Right kidney (tissue), 1 donor: ENCODE measurements around the gene KCNA1.
A peak's percentile ranks its signal among the peaks of the same experiment; 100 is the strongest.

Source experiments
- DNase-seq: peaks from one replicate; pipeline ENCODE4 v3.0.0-alpha.2; 2016

Gene KCNA1

DNA sequence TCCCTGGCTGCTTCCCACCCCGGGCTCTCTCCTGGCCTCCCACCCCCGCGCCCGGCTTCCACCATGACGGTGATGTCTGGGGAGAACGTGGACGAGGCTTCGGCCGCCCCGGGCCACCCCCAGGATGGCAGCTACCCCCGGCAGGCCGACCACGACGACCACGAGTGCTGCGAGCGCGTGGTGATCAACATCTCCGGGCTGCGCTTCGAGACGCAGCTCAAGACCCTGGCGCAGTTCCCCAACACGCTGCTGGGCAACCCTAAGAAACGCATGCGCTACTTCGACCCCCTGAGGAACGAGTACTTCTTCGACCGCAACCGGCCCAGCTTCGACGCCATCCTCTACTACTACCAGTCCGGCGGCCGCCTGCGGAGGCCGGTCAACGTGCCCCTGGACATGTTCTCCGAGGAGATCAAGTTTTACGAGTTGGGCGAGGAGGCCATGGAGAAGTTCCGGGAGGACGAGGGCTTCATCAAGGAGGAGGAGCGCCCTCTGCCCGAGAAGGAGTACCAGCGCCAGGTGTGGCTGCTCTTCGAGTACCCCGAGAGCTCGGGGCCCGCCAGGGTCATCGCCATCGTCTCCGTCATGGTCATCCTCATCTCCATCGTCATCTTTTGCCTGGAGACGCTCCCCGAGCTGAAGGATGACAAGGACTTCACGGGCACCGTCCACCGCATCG lies 1.8 kb downstream of the KCNA1 start:
- peak; percentile 7 for DNase-seq

DNA sequence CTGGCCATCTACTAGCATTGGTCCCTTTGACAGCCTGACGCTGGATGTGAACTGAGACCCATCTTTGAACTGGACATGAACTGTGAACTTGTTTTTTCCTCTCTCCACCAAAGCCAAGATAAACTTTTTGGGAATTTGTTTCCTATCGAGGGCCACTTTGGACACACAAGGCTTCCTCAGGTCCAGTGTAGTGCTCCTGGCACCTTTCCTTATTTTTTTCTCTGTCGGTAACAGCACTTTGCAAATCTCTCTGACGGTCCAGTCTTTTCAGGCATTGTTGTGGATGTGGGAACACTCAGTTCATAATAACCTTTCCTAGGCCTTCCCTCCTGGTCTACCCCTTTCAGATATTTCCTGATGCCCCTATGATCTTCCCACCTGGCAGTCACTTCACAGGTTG lies 5.0 kb downstream of the KCNA1 start:
- DNase-seq, result no peak

DNA sequence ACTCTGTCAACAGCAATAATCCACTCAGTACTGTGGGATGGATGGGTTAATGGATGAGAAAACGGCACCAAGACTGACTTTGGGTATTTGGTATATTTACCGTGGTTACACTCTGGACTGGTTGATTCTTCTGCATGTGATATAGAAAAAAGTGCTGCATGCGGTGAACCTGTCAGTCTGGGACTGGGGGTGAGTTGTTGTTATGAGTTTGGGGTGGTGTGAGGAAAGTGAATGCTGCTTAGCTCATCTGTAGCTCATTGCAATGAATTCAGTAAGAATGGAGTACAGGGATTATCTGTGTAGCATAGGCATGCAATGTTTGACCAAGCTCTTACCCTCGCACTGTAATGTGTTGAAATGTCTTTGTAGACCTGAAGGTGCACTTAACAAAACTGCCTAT lies 6.0 kb downstream of the KCNA1 start:
- DNase-seq, result no peak

DNA sequence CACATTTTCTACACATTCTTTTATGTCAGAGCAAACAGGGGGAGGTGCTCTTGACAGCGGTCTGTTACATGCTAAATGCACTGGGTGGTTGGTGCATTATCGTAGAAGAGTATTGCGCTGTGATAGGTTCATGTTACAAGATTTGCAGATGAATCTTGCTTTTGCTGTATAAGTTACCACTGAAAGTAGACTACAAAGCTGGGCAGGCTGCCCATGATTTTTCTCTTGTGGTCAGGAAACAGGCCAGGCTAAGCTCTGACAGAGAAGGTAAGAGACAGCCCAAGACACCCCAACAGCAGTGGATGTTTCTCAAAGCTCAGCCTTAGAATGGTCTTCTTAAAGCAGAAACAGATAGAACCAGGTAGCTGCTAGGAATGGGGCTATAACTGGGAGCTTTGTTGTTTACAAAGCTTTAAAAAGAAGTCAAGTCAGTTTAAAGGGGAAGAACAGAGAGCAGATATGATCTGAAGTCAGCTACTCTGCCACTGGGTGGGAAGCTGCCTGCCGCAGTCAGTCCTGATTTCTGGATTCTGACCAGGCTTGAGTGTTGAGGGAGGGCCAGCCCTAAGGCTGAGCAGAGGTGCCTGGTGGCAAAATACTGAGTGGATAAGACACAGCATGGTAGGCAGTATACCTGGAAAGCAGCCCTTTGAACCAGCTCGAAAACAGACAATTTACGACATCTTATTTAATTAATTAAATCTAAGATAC lies 9.4 kb downstream of the KCNA1 start:
- no peak for DNase-seq

DNA sequence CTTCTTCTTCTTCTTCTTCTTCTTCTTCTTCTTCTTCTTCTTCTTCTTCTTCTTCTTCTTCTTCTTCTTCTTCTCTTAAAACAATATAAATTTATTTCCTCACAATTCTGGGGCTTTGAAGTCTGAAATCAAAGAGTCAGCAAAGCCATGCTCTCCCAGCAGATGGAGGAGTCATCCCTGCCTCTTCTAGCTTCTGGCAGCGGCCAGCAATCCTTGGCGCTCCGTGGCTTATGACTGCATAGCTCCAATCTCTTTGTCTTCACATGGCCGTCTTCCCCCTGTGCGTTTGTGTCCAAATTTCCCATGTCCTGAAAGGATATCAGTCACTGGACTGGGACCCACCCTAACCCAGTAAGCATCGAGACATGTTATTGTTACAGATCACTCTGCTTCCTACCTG lies 22.9 kb downstream of the KCNA1 start:
- no peak for DNase-seq

DNA sequence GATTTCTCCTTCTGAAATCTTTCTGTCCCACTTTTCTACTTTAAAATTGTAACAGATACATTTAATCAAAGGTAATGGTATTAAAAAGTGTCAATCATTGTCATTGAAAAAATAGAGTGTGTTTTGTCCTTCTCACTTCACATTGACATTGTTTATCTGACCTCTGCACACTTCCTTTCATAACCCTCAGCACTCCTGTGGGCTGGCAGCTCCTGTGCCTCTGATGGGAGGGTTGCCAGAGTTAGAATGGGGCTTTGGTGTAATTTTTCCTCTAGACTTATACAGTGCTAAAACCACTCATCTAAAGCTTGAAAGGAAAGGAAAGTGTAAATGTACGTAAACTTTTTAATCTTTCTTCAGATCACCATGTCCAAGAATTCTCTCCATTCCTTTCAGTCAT lies 23.7 kb downstream of the KCNA1 start:
- no peak for DNase-seq

DNA sequence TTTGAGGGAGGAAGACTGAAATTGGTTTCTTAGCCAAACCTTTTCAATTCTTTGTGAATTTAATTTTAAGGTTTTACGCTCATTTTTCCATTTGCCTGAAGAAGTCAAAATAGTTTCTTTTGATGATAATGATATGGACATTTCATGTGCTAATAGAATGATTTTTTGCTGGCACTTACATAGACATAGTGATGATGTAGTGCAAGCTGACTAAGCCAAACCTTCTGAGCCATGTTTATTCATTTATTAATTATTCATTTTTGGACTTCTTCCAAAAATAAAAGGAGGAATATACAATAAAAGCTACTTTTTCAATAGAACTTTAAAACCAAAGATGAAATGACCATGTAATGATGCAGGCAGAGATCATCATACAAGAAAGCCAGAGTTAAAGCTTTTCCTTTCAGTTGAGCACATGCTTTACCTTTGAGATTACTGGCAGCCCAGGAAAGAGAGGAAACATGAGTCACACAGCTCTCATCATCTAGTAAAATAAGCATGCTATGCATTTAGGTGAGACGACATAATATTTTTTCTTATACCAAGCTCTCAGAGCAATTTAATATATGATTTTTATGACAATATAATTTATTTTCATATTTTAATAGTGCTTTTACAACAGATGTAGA lies 24.8 kb downstream of the KCNA1 start:
- no peak for DNase-seq

DNA sequence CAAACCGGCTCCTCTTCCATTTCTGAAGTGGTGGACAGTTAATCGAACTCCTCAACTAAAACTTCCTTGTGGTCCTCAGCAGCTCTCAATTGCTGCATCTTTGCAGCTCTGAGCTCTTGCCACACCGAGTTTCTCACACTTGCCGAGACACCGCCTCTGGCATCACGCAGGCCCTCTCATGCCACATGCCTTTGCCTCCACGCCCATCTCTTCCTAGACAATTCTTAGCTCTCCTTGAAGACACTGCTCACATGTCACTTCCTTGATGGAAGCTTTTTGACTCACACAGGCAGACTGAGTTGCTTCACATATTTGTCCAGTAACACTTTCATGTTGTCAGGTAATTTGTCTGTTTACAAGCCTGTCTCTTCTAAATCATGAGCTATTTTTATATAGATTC lies 29.2 kb downstream of the KCNA1 start:
- no peak for DNase-seq

DNA sequence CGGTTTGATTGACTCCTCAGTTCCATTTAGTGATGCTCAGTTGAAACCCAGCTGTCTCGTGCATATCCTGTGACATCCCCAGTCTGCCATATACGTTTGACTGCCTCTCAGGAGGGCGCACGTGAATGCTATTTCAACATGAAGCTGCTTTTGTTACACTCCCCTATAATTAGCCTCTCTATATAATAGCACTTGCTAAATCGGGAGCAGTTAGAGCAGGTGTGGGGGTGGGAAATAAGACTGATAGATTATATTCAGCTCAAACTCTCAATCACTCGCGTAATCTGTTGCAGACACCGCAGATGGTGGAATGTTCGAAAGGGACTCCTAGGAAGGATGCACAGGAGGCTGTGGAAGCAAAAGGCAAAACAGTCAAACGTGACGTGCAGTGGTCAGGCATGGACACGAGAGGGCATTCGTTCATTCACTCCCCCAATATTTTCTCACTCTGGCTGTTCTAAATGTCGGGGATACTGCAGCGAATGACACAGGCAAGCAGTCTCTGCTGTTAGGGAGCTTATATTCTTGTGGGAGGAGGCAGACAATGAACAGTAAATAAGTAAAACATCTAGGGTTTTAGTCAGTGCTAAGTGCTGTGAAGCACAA lies 29.8 kb downstream of the KCNA1 start:
- DNase-seq, result no peak

DNA sequence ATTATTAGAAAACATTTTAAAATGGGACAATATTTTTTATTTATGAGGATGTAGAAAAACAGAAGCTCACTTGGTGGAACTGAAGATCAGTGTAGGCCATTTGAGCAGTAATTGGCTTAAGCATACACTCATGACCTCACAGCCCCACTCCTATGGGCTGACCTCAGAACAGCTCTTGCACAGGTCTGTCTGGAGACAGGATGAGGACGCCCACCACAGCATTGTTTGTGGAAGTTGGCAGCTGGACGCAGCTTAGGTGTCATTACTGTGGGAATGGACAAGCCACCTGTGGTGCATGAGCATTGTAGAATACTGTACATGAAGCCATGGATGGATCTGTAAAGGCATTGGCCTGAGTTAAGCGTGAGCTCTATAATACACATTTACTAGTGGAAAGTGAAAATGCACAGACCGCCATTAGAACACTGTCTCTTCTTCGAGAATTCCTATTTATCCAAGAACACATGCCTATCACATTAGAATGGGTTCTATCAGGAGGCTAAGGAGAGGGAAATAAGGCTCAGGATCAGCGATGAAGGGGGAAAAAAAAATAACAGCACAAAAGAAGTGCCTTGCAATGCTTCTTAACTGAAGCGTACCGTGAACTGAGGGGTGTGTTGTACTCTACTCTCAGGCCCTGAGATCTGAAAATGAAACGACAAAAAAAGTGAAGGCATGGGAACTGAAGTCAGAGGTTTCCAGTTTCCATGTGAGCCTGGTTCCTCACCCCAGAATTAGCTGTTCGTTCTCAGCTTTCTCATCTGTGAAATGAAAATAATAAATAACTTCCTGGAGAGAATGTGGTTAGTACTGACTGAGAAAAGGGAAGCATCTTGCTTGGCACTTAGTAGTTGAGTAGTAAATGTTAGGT lies 33.6 kb downstream of the KCNA1 start:
- DNase-seq, result no peak

DNA sequence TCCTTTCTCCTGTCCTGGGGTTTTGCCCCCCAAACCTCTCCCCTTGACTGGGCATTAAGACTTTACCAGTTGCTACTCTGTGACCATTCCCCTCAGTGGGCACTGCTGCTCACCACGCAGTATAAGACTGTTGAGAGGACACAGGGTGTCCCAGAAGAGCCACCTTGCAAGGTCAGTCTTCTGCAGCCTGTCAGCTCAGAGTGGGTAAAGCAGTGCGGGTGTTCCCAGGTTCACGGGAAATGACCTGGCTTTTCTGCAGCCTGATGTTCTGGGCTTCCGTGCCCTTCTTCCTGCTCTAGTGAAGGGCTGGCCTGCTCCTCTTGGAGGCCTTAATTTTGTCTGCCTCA lies 34.2 kb downstream of the KCNA1 start:
- no peak for DNase-seq

DNA sequence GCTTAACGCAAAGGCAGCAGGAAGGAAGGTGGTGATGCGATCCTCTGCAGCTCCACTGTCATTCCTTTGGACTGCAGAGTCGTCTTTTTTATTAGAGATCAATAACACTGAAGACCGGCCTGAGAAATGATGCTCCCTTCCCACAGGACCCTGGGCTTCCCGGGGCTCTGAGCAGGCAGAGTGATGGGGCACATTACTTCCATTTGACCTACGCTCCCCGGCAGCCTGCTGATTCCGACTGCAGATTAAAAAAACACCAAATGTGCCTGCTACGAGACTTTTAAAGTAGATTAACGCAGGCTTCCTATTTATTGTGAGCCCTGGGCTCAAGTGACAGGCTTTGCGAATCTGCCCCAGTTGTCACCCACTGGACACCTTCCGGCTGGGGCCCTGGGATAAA lies 37.5 kb downstream of the KCNA1 start:
- DNase-seq, result no peak

DNA sequence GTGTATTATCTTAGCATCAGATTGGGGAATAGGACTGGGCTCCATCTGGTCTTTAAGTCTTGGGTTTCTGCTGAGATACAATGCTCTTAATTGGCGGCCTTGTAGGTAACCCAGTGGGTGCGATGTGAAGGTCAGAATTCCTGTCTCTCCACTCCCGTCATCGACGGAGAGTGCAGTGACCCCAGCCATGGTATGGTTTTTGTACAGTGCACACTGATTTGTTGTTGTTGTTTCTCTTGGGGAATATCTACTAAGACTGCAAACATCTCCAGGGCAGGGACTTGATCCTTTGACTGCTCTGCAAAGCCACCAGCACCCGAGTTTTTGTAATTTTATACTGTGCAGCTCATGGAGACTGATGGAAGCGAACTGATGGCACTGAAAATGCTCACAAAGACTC lies 41.4 kb downstream of the KCNA1 start:
- DNase-seq, result no peak

DNA sequence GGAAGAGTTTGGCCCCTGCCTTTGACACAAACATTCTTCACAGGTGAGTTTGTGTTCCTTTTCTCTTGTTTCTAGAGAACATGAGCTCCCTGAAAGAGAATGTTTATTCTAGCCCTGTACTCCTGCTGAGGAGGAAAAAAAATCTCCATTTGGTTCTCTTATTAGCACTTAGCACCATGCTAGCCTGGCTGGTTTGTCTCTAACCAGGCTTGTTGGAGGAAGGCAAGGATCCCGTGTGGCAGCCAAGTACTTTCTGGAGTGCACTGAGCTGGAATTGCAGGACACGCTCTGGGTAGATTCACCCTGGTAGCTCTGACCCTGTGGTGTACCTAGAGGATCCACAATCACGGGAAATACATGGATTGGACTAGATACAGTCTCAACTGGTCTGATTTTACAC lies 41.9 kb downstream of the KCNA1 start:
- DNase-seq, result no peak

DNA sequence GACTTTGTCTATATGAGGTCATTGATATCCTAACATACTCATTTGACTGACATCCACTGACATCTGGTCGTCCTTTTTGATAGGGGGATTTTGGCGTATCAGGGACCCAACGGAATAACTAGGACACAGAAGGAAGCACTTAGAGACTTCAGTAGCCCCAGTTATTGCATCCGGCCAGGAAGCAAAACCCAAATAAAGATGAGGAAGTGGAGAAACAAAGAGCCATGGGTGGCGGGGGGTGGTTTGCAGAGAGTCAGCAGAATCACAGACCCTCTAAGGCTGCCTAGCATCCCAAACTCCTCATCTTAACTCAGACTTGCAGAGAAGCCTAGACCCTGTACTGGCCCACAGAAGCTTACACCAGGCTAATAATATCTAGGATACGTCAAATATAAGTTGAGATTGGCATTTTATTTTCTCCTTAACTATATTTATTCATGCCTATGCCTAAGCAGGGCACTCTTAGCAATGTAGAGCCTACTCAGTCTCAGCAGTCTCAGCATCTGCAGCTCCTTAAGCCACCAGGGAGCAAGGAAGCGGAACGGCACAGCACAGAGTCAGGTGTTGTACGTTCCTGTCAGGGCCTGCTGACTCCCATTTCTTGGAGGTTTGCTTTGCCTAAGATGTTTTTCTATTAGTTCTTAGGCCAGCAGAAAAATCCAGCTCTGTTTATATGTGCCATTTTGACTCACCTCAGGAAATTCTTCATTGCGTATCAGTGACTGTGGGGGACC lies 45.1 kb downstream of the KCNA1 start:
- no peak for DNase-seq

DNA sequence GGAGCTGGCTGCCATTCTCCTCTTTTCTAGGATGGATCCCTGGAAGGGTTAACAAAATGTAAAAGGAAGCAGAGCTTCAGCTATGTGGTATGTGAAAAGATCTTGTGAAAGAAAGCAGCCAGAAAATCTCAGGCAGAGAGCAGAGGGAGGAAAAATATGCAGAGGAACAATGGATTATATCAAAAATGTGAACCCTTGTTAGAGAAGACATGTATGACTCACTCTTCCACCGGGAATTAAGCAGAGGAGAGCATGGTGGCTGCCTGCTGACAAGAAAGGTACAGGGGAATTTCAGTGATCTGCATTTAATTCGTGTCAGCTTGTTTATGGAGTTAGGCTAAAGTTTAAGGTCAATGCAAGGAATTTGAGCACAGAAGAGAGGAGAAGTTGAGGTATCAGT lies 46.3 kb downstream of the KCNA1 start:
- no peak for DNase-seq

DNA sequence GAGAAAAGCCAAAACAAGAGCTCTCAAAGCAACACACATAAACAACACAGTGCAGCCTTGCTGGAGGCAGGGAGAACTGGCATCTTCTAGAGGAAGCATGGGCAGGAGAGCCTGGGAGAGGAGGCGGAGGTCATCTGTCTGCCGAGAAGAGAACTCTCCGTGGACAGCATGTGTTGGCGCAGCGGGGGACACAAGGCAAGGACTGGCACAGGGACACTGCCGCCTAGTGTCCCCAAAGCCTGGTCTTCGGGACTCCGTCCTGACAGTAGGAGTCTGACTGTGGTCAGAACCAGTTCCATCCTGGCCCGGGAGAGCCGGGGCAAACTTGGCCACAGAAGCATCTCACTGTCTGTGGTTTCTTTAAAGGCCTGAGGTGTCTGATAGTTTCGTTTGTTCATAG lies 47.3 kb downstream of the KCNA1 start:
- DNase-seq, result no peak

DNA sequence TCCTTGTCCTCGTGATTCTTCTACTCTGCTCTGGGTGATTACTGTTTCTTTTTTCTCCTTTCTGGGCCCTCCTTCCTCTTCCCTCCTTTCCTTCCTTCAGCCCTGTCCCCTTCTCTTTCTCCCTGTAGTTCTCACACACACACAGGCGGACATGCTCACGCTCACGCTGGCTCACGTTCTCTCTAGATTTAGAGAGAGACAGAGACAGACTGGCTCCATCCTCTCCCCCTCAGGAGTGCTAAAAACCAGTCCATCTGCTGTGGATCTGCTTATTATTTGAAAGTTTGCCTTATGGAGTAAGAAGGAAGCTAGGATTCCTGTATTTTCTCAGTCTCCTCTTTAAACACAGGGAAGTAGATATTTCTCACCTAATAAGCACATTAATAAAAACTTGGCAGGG lies 48.1 kb downstream of the KCNA1 start:
- no peak for DNase-seq

DNA sequence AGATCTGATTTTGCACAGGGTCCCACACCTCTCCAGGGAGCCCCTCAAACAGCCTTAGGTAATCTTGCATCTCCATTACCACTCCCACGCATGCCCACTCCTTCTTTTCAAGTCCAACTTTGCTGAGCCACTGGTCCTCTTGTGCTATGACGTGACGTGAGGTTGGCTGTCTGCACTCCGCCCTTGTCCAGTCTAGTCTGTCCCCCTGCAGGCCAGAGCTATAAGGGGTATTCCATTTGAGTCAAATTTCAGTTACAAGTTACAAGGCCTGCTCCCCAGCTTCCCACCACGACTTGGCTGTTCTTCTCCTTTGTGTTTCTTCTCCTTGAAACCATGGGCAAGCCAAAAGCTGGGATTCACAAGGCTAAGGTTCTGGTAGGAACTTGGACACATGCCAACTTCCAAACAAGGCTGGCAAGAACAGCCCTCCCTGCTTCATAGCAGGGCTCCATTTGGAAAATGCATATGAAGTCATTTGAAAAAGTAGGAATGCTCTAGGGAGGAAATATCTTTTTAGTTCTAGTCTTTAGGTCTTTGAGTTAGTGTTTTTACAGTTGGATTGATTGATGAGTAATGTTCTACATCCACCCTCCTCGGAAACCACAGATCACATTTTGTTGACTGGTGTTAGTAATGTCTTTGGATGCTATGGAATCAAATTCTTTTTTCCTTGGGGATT lies 49.1 kb downstream of the KCNA1 start:
- DNase-seq, result no peak

DNA sequence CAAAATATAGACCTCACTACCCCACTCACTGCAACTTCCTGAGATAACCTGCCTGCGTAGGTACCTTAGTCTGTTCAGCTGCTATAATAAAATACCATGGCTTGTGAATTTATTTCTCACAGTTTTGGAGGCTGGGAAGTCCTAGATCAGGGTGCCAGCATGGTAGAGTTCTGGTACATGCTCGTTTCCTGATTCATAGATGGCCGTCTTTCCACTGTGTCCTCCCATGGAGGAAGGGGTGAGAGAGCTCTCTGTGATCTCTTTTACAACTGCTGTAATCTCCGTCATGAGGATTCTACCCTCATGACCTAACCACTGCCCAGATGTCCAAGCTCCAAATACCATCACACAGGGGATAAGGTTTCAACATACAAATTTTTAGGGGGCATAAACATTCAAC lies 49.7 kb downstream of the KCNA1 start:
- no peak for DNase-seq

DNA sequence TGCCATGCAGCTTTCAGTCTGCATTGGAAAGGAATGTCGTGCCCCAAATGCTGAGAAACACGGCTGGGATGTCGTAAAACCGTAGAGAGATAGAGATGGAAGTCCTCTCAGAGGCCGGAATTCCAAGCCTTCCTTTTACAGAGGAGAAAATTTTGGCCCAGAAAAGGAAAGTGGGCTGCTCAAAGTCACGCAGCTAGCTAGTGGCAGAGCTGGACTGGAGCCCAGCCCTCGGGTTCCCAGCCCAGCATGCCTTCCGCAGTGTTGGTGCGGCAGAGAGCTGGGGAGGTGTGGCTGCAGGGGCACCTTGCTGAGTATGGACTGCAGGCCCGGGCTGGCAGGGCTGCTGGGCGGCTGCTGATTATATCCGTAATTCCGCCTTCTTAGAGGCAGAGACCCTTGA lies 50.3 kb downstream of the KCNA1 start:
- no peak for DNase-seq
